Measurements from ENCODE around the gene TAOK3. TPM values are rescaled to one million over a fixed set of nuclear protein-coding genes. Genes with fewer than 3 reads are reported as not detected.

TAOK3 gene
- total and polyA plus RNA-seq, 10 of the 15 experiments (the other 5 are each of a cell fraction or from before 2014, with no cell fraction given) = 41.3 to 131 (median 57.8) TPM

DNA sequence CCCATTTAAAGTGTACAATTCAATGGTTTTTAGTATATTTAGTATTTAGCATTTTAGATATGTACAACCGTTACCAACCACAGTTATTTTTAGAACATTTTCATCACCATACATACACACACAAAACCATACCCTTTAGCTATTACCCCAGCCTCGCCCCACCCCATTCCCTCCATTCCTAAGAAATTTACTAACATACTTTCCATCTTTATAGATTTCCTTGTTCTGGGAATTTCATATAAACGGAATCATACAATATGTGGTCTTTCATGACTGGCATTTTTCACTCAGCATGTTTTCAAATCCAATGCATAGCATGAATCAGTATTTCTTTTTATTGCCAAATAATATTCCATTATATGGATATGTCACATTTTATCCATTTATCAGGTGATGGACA lies 101.5 kb downstream of the TAOK3 start (continued):
- TF ChIP-seq, protein P1, sequence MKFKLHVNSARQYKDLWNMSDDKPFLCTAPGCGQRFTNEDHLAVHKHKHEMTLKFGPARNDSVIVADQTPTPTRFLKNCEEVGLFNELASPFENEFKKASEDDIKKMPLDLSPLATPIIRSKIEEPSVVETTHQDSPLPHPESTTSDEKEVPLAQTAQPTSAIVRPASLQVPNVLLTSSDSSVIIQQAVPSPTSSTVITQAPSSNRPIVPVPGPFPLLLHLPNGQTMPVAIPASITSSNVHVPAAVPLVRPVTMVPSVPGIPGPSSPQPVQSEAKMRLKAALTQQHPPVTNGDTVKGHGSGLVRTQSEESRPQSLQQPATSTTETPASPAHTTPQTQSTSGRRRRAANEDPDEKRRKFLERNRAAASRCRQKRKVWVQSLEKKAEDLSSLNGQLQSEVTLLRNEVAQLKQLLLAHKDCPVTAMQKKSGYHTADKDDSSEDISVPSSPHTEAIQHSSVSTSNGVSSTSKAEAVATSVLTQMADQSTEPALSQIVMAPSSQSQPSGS (IDR thresholded peaks at IDR 0.05; ENCODE audit: low read length) = no peak
- TF ChIP-seq, protein P2, sequence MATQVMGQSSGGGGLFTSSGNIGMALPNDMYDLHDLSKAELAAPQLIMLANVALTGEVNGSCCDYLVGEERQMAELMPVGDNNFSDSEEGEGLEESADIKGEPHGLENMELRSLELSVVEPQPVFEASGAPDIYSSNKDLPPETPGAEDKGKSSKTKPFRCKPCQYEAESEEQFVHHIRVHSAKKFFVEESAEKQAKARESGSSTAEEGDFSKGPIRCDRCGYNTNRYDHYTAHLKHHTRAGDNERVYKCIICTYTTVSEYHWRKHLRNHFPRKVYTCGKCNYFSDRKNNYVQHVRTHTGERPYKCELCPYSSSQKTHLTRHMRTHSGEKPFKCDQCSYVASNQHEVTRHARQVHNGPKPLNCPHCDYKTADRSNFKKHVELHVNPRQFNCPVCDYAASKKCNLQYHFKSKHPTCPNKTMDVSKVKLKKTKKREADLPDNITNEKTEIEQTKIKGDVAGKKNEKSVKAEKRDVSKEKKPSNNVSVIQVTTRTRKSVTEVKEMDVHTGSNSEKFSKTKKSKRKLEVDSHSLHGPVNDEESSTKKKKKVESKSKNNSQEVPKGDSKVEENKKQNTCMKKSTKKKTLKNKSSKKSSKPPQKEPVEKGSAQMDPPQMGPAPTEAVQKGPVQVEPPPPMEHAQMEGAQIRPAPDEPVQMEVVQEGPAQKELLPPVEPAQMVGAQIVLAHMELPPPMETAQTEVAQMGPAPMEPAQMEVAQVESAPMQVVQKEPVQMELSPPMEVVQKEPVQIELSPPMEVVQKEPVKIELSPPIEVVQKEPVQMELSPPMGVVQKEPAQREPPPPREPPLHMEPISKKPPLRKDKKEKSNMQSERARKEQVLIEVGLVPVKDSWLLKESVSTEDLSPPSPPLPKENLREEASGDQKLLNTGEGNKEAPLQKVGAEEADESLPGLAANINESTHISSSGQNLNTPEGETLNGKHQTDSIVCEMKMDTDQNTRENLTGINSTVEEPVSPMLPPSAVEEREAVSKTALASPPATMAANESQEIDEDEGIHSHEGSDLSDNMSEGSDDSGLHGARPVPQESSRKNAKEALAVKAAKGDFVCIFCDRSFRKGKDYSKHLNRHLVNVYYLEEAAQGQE (IDR thresholded peaks at IDR 0.05; ENCODE audit: low read depth, low read length) = no peak

DNA sequence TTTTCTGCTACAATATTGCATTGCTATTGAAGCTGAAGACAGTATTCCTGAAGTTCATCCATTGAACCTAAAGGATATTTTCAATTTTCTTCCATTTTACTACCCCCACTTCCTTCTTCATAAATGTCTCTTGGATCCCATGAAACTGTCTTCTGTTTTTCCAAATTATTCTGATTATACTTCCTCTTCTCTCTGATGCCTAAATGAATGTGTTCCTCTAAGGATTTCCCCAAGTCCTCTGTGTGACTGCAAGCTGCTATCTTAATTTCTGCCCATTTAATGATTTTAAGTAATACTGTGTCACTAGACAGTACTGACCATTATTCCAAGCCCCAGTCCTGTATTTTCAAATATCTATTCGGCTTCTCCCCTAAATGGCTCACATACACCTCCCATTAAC lies 102.9 kb downstream of the TAOK3 start:
- in situ Hi-C loops (cut with MboI) = no loop called here
- no peak overlapping the region for H2AFZ ChIP-seq (ENCODE audit: control insufficient read depth, low read depth, low read length)
- H4K20me1 ChIP-seq (ENCODE audit: control insufficient read depth, insufficient read depth) = no peaks in the 10 kb centered on the region
- intact Hi-C loops (cut with micrococcal nuclease; ENCODE audit: unreplicated experiment) = no loop called here
- peaks cover 2% of the 10 kb centered on the region for H3K79me2 ChIP-seq (ENCODE audit: control insufficient read depth, insufficient read depth, low read length)
- peaks cover 0 to 2% of the 10 kb centered on the region in 2 experiments; a peak in 1 of 4 replicates for H3K36me3 ChIP-seq (ENCODE audit: control insufficient read depth in 2 of 2, insufficient read depth in 2 of 2, low read length in 1 of 2)
- WGBS (ENCODE audit: insufficient coverage, insufficient replicate concordance, low lambda C conversion rate, missing lambda C conversion rate) = 100% methylated on average over 1 of the region's 1 CpG
- no peak overlapping the region for H3K4me2 ChIP-seq (ENCODE audit: control insufficient read depth, insufficient read depth)
- no peak for DNase-seq (ENCODE audit: low read depth, low spot score)
- no peak overlapping the region for H3K4me3 ChIP-seq
- ChIA-PET SMC1A (ENCODE audit: uncharacterized antibody, unreplicated experiment) (interaction anchor here (0.8 to 1.6 kb wide), 4 partner anchors 10 to 106 kb away, joined by 3 to 4 read pairs (median 4); no protein-coding TSS in a partner anchor), POLR2A (interaction anchor here (0.6 kb wide), 1 partner anchor 65 kb away, joined by 3 read pairs; no protein-coding TSS in a partner anchor), CTCF (interaction anchor here (0.6 to 2.2 kb wide), 5 partner anchors 11 to 598 kb away, joined by 3 to 5 read pairs (median 3); partner anchors contain the start of gene SUDS3), RAD21 (ENCODE audit: unreplicated experiment) (interaction anchor here (0.8 to 1.7 kb wide), 2 partner anchors 8 to 101 kb away, joined by 3 to 4 read pairs; no protein-coding TSS in a partner anchor)
- no peak for FAIRE-seq
- no peak overlapping the region for H3K9ac ChIP-seq (ENCODE audit: control insufficient read depth, insufficient read depth, low read length)
- no peak for ATAC-seq
- no TSS peak for BruUV-seq (replicated peaks)
- no peak overlapping the region for H3K27ac ChIP-seq (ENCODE audit: control insufficient read depth, insufficient read depth)
- no peaks in the 10 kb centered on the region for H3K27me3 ChIP-seq (replicated peaks in 1 of 2; ENCODE audit: control insufficient read depth in 2 of 2, insufficient read depth in 2 of 2, low read length in 1 of 2)
- H3K9me3 ChIP-seq (replicated peaks; ENCODE audit: control insufficient read depth, insufficient read depth, low read length) = no peaks in the 10 kb centered on the region; the same call in 2 of the 3 replicates
- no peaks in the 10 kb centered on the region for H3K4me1 ChIP-seq (ENCODE audit: control insufficient read depth, insufficient read depth, low read length)
- TF ChIP-seq DPF2 (IDR thresholded peaks at IDR 0.05) = no peak
- TF ChIP-seq, protein P3, sequence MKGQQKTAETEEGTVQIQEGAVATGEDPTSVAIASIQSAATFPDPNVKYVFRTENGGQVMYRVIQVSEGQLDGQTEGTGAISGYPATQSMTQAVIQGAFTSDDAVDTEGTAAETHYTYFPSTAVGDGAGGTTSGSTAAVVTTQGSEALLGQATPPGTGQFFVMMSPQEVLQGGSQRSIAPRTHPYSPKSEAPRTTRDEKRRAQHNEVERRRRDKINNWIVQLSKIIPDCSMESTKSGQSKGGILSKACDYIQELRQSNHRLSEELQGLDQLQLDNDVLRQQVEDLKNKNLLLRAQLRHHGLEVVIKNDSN (IDR thresholded peaks at IDR 0.05; ENCODE audit: borderline replicate concordance, extremely low read length, insufficient read depth, low read depth, low read length) = no peak
- TF ChIP-seq, protein P4, sequence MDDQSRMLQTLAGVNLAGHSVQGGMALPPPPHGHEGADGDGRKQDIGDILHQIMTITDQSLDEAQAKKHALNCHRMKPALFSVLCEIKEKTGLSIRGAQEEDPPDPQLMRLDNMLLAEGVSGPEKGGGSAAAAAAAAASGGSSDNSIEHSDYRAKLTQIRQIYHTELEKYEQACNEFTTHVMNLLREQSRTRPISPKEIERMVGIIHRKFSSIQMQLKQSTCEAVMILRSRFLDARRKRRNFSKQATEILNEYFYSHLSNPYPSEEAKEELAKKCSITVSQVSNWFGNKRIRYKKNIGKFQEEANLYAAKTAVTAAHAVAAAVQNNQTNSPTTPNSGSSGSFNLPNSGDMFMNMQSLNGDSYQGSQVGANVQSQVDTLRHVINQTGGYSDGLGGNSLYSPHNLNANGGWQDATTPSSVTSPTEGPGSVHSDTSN (IDR thresholded peaks at IDR 0.05; ENCODE audit: insufficient replicate concordance, low read depth, low read length) = no peak
- TF ChIP-seq CHD4 (IDR thresholded peaks at IDR 0.05) = no peak
- no peak for TF ChIP-seq MXI1 (IDR thresholded peaks at IDR 0.05; ENCODE audit: low read depth, low read length)
- TF ChIP-seq, protein P5, sequence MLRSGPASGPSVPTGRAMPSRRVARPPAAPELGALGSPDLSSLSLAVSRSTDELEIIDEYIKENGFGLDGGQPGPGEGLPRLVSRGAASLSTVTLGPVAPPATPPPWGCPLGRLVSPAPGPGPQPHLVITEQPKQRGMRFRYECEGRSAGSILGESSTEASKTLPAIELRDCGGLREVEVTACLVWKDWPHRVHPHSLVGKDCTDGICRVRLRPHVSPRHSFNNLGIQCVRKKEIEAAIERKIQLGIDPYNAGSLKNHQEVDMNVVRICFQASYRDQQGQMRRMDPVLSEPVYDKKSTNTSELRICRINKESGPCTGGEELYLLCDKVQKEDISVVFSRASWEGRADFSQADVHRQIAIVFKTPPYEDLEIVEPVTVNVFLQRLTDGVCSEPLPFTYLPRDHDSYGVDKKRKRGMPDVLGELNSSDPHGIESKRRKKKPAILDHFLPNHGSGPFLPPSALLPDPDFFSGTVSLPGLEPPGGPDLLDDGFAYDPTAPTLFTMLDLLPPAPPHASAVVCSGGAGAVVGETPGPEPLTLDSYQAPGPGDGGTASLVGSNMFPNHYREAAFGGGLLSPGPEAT (IDR thresholded peaks at IDR 0.05; ENCODE audit: low read depth) = no peak
- TF ChIP-seq, protein P6, sequence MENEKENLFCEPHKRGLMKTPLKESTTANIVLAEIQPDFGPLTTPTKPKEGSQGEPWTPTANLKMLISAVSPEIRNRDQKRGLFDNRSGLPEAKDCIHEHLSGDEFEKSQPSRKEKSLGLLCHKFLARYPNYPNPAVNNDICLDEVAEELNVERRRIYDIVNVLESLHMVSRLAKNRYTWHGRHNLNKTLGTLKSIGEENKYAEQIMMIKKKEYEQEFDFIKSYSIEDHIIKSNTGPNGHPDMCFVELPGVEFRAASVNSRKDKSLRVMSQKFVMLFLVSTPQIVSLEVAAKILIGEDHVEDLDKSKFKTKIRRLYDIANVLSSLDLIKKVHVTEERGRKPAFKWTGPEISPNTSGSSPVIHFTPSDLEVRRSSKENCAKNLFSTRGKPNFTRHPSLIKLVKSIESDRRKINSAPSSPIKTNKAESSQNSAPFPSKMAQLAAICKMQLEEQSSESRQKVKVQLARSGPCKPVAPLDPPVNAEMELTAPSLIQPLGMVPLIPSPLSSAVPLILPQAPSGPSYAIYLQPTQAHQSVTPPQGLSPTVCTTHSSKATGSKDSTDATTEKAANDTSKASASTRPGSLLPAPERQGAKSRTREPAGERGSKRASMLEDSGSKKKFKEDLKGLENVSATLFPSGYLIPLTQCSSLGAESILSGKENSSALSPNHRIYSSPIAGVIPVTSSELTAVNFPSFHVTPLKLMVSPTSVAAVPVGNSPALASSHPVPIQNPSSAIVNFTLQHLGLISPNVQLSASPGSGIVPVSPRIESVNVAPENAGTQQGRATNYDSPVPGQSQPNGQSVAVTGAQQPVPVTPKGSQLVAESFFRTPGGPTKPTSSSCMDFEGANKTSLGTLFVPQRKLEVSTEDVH (IDR thresholded peaks at IDR 0.05; ENCODE audit: low read depth, partially characterized antibody) = no peak
